ENCODE data around the gene HOXA10.

HOXA10 gene

GRCh38 chr7:27169658-27170425 lies 4.3 kb downstream of the HOXA10 start:
- Mint-ChIP-seq H3K27ac (no peak overlapping the region), H3K4me3 (no peak overlapping the region), H3K36me3 (peaks cover 6% of the 10 kb centered on the region), H3K9me3 (no peaks in the 10 kb centered on the region), H3K4me1 (peaks cover 37% of the 10 kb centered on the region)
- DNase-seq (ENCODE audit: low spot score in 2 of 2): no peak
- no peak for ATAC-seq

GRCh38 chr7:27168265-27168947 lies 5.7 kb downstream of the HOXA10 start:
- peaks cover 47% of the 10 kb centered on the region for H3K4me1 Mint-ChIP-seq
- H3K36me3 Mint-ChIP-seq: peaks cover 6% of the 10 kb centered on the region
- H3K9me3 Mint-ChIP-seq: no peaks in the 10 kb centered on the region
- H3K4me3 Mint-ChIP-seq: no peak overlapping the region
- no peak for DNase-seq (ENCODE audit: low spot score in 2 of 2)
- peak overlapping the region; percentile 13 for H3K27ac Mint-ChIP-seq
- no peak for ATAC-seq

- DNase-seq (ENCODE audit: low spot score in 2 of 2) (no peak), ATAC-seq (no peak)
- Mint-ChIP-seq H3K4me3 (no peak overlapping the region), H3K36me3 (peaks cover 6% of the 10 kb centered on the region), H3K4me1 (peaks cover 47% of the 10 kb centered on the region), H3K27ac (no peak overlapping the region), H3K9me3 (no peaks in the 10 kb centered on the region)
Measured at GRCh38 chr7:27167916-27168264, 6.2 kb downstream of the HOXA10 start.

GRCh38 chr7:27166531-27167505 lies 7.3 kb downstream of the HOXA10 start:
- ATAC-seq (no peak), DNase-seq (ENCODE audit: low spot score in 2 of 2) (no peak)
- peaks cover 6% of the 10 kb centered on the region for H3K36me3 Mint-ChIP-seq
- H3K27ac Mint-ChIP-seq: peak overlapping the region; percentile 30
- H3K4me3 Mint-ChIP-seq: peak overlapping the region; percentile 42
- no peaks in the 10 kb centered on the region for H3K9me3 Mint-ChIP-seq
- peaks cover 39% of the 10 kb centered on the region for H3K4me1 Mint-ChIP-seq

- H3K9me3 Mint-ChIP-seq: no peaks in the 10 kb centered on the region
- peaks cover 32% of the 10 kb centered on the region for H3K4me1 Mint-ChIP-seq
- no peak overlapping the region for H3K27ac Mint-ChIP-seq
- ATAC-seq (no peak), DNase-seq (ENCODE audit: low spot score in 2 of 2) (no peak)
- peak overlapping the region; percentile 42 for H3K4me3 Mint-ChIP-seq
- peaks cover 6% of the 10 kb centered on the region for H3K36me3 Mint-ChIP-seq
Measured at GRCh38 chr7:27165996-27166530, 8.1 kb downstream of the HOXA10 start.

GRCh38 chr7:27165089-27165995 lies 8.8 kb downstream of the HOXA10 start, which contains the start of gene HOXA9:
TSS of gene HOXA9 (minus strand) at chr7:27165537. CDS start at chr7:27165457, 80 bp downstream.
- no peaks in the 10 kb centered on the region for H3K9me3 Mint-ChIP-seq
- no peak within 1 kb of the TSS for H3K27ac Mint-ChIP-seq
- no peak for DNase-seq (ENCODE audit: low spot score in 2 of 2)

GRCh38 chr7:27164367-27165088 lies 9.6 kb downstream of the HOXA10 start:
- peaks cover 6% of the 10 kb centered on the region for H3K36me3 Mint-ChIP-seq
- peak overlapping the region; percentile 42 for H3K4me3 Mint-ChIP-seq
- ATAC-seq (no peak), DNase-seq (ENCODE audit: low spot score in 2 of 2) (no peak)
- H3K27ac Mint-ChIP-seq: no peak overlapping the region
- H3K4me1 Mint-ChIP-seq: peaks cover 35% of the 10 kb centered on the region
- H3K9me3 Mint-ChIP-seq: no peaks in the 10 kb centered on the region

More at GRCh38 chr7:27165089-27165995, 8.8 kb downstream of the HOXA10 start, which contains the start of gene HOXA9:
- ATAC-seq: no peak
- H3K4me3 Mint-ChIP-seq: peak within 1 kb of the TSS; percentile 42
- peaks cover 6% of the 10 kb centered on the region for H3K36me3 Mint-ChIP-seq
- peaks cover 32% of the 10 kb centered on the region for H3K4me1 Mint-ChIP-seq

GRCh38 chr7:27164045-27164366 lies 10.1 kb downstream of the HOXA10 start:
- Mint-ChIP-seq H3K9me3 (no peaks in the 10 kb centered on the region), H3K4me1 (peaks cover 31% of the 10 kb centered on the region), H3K27ac (no peak overlapping the region), H3K36me3 (peaks cover 6% of the 10 kb centered on the region), H3K4me3 (peak overlapping the region; percentile 42)
- DNase-seq (ENCODE audit: low spot score in 2 of 2): no peak
- ATAC-seq: no peak

- H3K4me1 Mint-ChIP-seq: peaks cover 26% of the 10 kb centered on the region
- no peaks in the 10 kb centered on the region for H3K9me3 Mint-ChIP-seq
- DNase-seq (ENCODE audit: low spot score in 2 of 2) (no peak), ATAC-seq (no peak)
- H3K36me3 Mint-ChIP-seq: peaks cover 6% of the 10 kb centered on the region
- peak overlapping the region; percentile 42 for H3K4me3 Mint-ChIP-seq
- H3K27ac Mint-ChIP-seq: no peak overlapping the region
Measured at GRCh38 chr7:27163288-27164044, 10.7 kb downstream of the HOXA10 start.

GRCh38 chr7:27162561-27163287 lies 11.4 kb downstream of the HOXA10 start:
- Mint-ChIP-seq H3K9me3 (no peaks in the 10 kb centered on the region), H3K4me3 (no peak overlapping the region), H3K4me1 (peaks cover 32% of the 10 kb centered on the region), H3K36me3 (peaks cover 10% of the 10 kb centered on the region), H3K27ac (no peak overlapping the region)
- ATAC-seq (no peak), DNase-seq (ENCODE audit: low spot score in 2 of 2) (no peak)

- ATAC-seq: no peak
- Mint-ChIP-seq H3K27ac (no peak overlapping the region), H3K4me1 (peaks cover 35% of the 10 kb centered on the region), H3K36me3 (peaks cover 18% of the 10 kb centered on the region), H3K4me3 (no peak overlapping the region), H3K9me3 (no peaks in the 10 kb centered on the region)
- no peak for DNase-seq (ENCODE audit: low spot score in 2 of 2)
Measured at GRCh38 chr7:27161721-27162560, 12.2 kb downstream of the HOXA10 start.

GRCh38 chr7:27161214-27161720 lies 12.9 kb downstream of the HOXA10 start:
- Mint-ChIP-seq H3K27ac (no peak overlapping the region), H3K36me3 (peaks cover 20% of the 10 kb centered on the region), H3K9me3 (no peaks in the 10 kb centered on the region), H3K4me3 (peak overlapping the region; percentile 70), H3K4me1 (peaks cover 36% of the 10 kb centered on the region)
- no peak for DNase-seq (ENCODE audit: low spot score in 2 of 2)
- no peak for ATAC-seq

All from stimulated activated effector memory CD8-positive, alpha-beta T cell treated with anti-CD3 and anti-CD28 coated beads, Interleukin-12 subunit alpha, Interleukin-12 subunit beta, amount 100 ng/mL, for 72 hours (primary cell).